ENCODE measurements around the gene LSP1.

LSP1 gene

GRCh38 chr11:1920128-1920908, 67.4 kb downstream of the LSP1 start:
- no peak for DNase-seq (ENCODE audit: low read depth, low spot score)
- no peak overlapping the region for H3K4me3 ChIP-seq (ENCODE audit: low read length)

- DNase-seq (ENCODE audit: low read depth, low spot score): no peak
- no peak overlapping the region for H3K4me3 ChIP-seq (ENCODE audit: low read length)
These were observed 68.2 kb downstream of the LSP1 start for GRCh38 chr11:1920909-1921573.

- no peak for DNase-seq (ENCODE audit: low read depth, low spot score)
These were observed 68.8 kb downstream of the LSP1 start for GRCh38 chr11:1921574-1922141.

DNA sequence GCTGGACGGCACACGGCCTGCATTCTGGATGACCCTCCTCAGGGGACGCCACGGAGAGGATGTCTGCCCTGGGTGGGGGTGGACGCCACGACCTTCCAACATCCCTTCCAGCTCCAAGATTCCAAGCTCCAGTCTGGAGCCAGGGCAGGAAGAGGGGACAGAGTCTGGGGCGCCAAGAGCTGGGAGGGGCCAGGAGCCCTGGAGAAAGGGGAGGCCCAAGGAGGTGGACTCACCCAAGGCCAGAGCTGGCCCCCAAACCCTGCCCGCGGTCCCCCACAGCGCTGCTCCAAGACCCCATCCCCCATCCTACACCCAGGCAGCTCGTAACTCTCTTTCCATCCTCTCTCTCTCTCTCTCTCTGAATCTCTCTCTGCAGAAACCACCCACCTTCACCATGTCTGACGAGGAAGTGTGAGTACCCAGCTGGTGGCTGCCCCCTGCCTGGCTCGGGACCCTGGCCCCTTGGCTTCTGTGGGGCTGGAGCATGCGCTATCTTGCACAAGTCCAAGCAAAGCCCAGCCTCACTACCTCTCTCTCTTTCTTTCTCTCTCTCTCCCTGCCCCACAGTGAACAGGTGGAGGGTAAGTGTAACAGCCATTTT, 69.7 kb downstream of the LSP1 start:
- no peak for DNase-seq (ENCODE audit: low read depth, low spot score)
- H3K4me3 ChIP-seq (ENCODE audit: low read length): no peak overlapping the region

More at GRCh38 chr11:1921574-1922141, 68.8 kb downstream of the LSP1 start:
- no peak overlapping the region for H3K4me3 ChIP-seq (ENCODE audit: low read length)

DNA sequence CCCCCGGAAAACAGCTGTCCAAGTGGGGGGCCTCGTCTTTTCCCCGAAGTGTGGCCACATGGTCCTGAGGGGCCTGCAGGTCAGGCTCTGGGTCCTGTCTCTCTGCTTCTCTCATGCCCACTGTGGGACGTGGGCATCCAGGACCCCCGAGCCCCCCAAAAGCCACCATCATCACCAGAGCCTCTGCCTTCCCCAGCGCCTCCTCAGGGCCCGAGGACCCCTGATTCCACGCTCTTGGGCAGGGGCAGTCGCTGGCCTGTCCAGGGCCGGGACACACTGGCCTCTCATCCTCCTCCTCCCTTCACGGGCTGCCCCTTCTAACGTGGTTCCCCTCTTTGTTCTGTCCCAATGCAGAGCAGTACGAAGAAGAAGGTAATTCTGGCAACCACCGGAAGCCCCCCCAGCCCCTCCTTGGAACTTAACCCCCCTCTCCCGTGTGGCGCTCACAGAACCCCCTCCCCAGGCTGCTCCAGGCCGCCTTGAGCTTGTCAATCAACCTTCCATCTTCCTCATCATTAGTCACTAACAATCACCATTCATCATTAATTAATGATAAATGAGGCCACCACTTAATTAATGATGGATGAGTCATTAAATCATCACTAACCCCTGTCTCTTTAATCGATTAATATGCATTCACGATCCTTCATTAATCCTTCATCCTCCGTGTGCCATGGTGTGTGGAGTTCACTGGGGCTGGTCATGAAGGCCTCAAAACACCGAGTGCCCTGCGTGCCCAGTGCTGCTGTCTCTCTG, 70.5 kb downstream of the LSP1 start:
- H3K4me3 ChIP-seq (ENCODE audit: low read length): no peak overlapping the region
- no peak for DNase-seq (ENCODE audit: low read depth, low spot score)

- no peak overlapping the region for H3K4me3 ChIP-seq (ENCODE audit: low read length)
- DNase-seq (ENCODE audit: low read depth, low spot score): no peak
These were observed 71.3 kb downstream of the LSP1 start for GRCh38 chr11:1924181-1924580.

DNA sequence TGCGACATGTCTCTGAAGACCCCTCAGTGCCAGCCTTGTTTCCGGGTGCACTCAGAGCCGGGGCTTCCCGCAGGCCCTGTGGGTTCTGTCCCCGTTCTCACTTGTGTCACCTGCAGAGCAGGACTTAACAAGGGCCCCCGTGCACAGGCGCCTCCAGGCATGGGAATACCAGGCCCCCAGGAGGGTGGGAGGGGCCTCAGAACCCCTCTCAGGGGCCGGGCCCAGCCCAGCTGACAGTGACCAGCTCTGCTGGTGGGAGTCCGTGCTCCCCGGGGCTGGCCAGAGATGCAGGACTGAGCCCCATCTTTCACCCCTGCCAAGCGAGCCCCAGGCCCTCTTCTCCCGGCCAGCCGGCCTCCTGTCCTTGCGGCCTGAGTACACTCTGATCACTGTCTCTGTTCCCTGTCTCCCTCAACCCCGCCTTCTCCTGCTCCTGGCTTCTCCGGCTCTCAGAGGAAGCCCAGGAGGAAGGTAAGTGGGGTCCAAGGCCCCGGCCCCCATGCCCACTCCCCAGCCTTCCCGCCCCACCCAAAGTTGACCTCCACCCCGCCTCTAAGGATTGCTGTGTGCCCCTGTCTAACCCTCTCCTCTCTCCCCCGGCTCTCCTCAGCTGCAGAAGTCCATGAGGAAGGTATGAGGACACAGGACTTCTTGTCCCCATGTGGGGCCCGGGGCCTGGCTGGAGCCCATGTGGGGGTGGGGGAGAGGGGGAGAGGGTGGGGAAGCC, 71.9 kb downstream of the LSP1 start:
- no peak for DNase-seq (ENCODE audit: low read depth, low spot score)
- no peak overlapping the region for H3K4me3 ChIP-seq (ENCODE audit: low read length)

GRCh38 chr11:1925373-1926155, 72.7 kb downstream of the LSP1 start:
- no peak for DNase-seq (ENCODE audit: low read depth, low spot score)
- H3K4me3 ChIP-seq (ENCODE audit: low read length): no peak overlapping the region

DNA sequence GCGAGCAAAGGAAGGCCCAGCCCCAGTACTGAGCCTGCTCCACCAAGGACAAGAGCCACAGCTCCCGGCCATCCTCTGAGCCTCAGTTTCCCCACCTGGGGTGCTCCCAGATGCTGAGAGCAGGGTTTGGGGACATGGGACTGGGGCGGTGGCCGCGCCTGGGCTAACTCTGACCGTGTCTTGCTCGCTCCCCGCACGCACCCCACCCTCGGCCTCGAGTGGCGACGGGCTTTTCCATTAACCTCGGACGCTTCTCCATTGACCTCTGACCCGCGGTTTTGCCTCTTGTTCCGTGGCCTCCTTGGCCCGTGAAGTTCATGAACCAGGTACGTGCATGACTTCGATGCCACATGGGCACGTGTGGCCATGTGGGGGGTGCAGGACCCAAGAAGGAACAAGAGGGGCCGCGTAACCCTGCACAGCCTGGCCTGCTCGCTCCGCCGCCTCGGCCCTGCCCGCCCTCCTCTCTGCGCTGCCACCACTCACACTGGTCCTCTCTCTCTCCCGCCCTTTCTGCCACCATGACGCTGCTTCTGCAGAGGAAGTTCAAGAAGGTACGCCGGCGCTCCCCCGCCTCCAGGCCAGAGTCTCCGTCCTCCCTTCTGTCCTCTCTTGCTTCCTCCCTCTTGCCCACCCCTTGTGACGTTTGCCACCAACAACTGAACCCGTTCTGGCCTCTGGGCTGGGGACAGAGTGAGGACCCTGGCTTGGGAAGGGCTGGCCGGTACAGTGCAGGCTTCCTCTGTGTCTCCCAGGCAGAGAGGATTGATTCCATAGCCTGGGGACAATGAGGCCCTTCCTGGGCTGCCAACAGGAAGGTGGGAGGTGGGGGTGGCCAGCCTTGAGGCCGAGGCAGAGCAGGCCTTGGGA, 73.5 kb downstream of the LSP1 start:
- no peak for DNase-seq (ENCODE audit: low read depth, low spot score)
- H3K4me3 ChIP-seq (ENCODE audit: low read length): no peak overlapping the region

GRCh38 chr11:1927026-1927847, 74.4 kb downstream of the LSP1 start:
- no peak for DNase-seq (ENCODE audit: low read depth, low spot score)
- H3K4me3 ChIP-seq (ENCODE audit: low read length): no peak overlapping the region

DNA sequence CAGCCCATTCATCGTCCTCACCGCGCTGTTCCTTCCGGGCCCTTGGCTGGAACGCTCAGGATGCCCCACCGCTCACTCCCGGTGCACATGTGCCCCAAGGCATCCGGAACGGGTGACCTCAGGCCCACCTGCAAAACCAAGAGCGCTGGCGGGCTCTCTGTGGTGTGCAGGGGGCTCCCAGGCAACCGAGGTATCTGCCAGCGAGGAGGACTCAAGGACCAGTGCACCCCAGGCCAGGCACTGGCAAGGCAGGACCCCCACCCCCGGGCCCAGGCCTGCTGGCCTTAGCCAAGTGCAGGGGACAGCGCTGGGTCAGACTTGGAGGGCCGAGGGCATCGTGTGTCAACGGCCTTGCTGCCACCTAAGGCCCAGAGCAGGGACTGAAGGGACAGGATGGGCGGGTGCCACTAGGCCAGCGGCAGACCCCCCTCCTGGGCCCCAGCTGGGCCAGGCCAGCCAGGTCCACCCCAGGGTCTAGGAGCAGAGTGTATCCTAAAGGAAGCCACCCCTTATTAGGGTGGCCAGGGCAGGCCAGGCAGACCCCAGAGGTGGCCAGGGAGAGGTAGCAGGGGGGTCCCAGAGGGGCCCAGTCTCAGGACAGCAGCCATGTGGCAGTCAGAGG, 75.1 kb downstream of the LSP1 start:
- H3K4me3 ChIP-seq (ENCODE audit: low read length): no peak overlapping the region
- DNase-seq (ENCODE audit: low read depth, low spot score): no peak

- DNase-seq (ENCODE audit: low read depth, low spot score): no peak
- H3K4me3 ChIP-seq (ENCODE audit: low read length): no peak overlapping the region
These were observed 75.6 kb downstream of the LSP1 start for GRCh38 chr11:1928470-1928890.

DNA sequence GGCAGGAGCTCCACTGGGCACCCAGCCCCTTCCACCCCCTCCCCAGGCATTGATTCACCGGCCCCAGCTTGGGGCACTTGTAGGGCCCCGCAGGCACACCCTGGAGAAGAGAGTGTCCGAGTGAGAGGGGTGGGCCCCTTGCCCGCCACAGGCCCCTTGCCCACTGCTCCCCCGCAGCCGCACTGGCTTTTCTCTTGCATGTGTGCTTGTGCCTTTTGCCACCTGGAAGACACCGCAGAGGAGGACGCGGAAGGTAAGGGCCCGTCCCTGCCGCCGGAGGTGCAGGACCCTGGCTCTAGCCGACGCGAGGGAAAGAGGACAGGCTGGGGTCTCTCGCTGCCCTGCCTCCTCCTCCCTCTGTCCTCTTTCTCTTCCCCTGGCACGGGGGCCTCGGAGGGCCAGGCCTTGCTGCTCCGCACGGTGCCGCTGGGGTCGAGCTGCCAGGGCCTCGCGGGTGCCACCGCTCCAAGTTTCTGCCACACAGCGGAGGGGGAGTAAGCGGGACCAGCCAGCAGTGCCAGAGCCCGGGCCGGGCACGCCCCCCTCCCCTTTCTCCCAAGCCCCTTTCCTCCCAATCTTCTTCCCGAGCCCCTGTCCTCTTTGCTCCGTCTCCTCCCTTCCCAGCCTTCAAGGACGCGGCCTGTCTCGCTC, 76.1 kb downstream of the LSP1 start:
- no peak for DNase-seq (ENCODE audit: low read depth, low spot score)
- H3K4me3 ChIP-seq (ENCODE audit: low read length): no peak overlapping the region

DNA sequence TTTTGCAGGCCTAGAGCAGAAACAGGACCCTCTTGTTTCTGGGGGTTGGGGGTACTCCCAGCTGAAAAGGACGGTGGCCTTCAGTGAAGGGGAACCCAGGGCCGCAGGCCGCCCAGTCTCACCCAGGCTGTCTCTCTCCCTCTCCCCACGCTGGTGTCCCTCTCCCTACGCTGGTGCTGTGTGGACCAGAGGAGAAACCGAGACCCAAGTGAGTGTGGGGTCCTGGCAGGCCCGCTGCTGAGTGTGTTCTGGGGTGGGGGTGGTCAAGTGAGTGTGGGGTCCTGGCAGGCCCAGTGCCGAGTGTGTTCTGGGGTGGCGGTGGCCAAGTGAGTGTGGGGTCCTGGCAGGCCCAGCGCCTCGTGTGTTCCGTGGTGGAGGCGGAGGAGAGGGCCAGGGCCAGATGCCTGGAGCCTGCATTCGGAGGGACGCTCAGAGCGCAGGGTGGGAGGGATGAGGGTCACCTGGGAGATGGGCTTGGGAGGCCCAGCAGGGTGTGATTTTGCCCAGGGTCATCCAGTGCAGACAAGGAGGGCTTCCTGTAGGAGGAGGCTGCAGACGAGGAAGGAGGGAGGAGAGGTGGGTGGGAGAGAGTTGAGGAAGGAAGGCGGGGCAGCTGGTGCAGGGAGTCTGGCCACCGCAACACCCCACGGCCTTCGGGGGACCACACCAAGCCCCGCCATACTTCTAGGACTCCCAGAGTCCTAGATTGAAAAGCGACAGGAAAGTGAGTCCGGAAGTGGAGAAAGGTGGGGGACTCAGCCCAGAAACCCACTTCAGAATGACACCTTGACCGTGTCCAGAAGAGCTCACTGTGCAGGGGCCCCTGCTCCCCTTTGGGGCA, 77.0 kb downstream of the LSP1 start:
- H3K4me3 ChIP-seq (ENCODE audit: low read length): no peak overlapping the region
- DNase-seq (ENCODE audit: low read depth, low spot score): no peak

DNA sequence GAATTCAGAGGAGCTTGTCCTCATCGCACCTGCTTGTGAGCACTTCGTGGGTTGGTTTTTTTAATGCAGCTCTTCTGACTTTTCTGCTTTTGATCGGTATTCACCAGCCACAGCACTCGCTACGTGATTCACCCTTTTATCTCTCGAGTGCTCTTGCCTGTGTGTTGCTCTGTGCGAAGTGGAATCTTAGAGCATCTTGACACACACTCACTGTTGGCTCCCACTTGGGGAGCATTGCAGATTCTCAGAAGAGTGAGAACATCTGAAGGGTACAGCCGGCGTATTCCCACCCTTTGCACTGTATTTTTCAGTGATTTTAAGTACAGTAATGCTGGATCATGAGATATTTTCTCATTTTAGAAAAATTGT, 77.6 kb downstream of the LSP1 start:
- DNase-seq (ENCODE audit: low read depth, low spot score): no peak
- H3K4me3 ChIP-seq (ENCODE audit: low read length): no peak overlapping the region
